GM12874 (cell line): ENCODE results near the gene CTNNA3.

Experiments
- CTCF ChIP-seq: IDR thresholded peaks from 2 replicates; pipeline ENCODE4 v1.5.1; 2011; ENCODE audit warnings: low read depth, mild to moderate bottlenecking, control low read depth, low read length, moderate library complexity; ENCODE audit not compliant: insufficient read depth

Gene CTNNA3

GRCh38 chr10:67299761-67300160, 396.2 kb downstream of the CTNNA3 start:
- TF ChIP-seq CTCF: no peak

GRCh38 chr10:67297637-67298181, 398.3 kb downstream of the CTNNA3 start:
- TF ChIP-seq CTCF: no peak

GRCh38 chr10:67296926-67297325, 399.1 kb downstream of the CTNNA3 start:
- no peak for TF ChIP-seq CTCF

- TF ChIP-seq CTCF: no peak
Measured at GRCh38 chr10:67288688-67289410, 407.1 kb downstream of the CTNNA3 start.

GRCh38 chr10:67284589-67284988, 411.4 kb downstream of the CTNNA3 start:
- no peak for TF ChIP-seq CTCF

- TF ChIP-seq CTCF: no peak
Measured at GRCh38 chr10:67282871-67283270, 413.1 kb downstream of the CTNNA3 start.

GRCh38 chr10:67280405-67280804, 415.6 kb downstream of the CTNNA3 start:
- TF ChIP-seq CTCF: no peak
